Testis (tissue), 3 donors: ENCODE measurements around the gene OR10H4. TPM values are rescaled to one million over a fixed set of nuclear protein-coding genes. Genes with fewer than 3 reads are reported as not detected.

Experiments
- DNase-seq: peaks from one replicate; pipeline ENCODE4 v3.0.0-alpha.2; 2019
- H3K27ac ChIP-seq, 2 donors: fragments of 200-600 bp; sonication (generic); one replicate each; pipeline ENCODE4 v1.5.1; 2019
- H3K27me3 ChIP-seq: fragments of 200-600 bp; sonication (generic); one replicate; pipeline ENCODE4 v1.5.1; 2019
- H3K36me3 ChIP-seq: fragments of 200-600 bp; sonication (generic); one replicate; pipeline ENCODE4 v1.5.1; 2017; ENCODE audit warnings: low read depth; ENCODE audit errors: missing control alignments
- H3K4me1 ChIP-seq: fragments of 200-600 bp; sonication (generic); one replicate; pipeline ENCODE4 v1.5.1; 2019
- H3K4me3 ChIP-seq, 2 donors: fragments of 200-600 bp; sonication (generic); one replicate each; pipeline ENCODE4 v1.5.1; 2017 to 2019
- H3K9me3 ChIP-seq: fragments of 200-600 bp; sonication (generic); one replicate; pipeline ENCODE4 v1.5.1; 2017
- POLR2A ChIP-seq: fragments of 450-650 bp; IDR thresholded peaks from one replicate; pipeline ENCODE4 v1.6.1; 2017; ENCODE audit warnings: antibody characterized with exemption, mild to moderate bottlenecking, moderate library complexity
- WGBS, 2 donors: methylation state at CpG; one replicate each; pipeline ENCODE4 v1.1.5; 2018; 5-methylcytosine and 5-hydroxymethylcytosine counted together
- intact Hi-C: fragments of 100-400 bp; cut with DNase I; formaldehyde crosslinking; loops from one replicate; pipeline ENCODE4 v1.15.1; 2023; ENCODE audit warnings: low total_unique reads
- polyA plus RNA-seq: library from polyadenylated mRNA; stranded (reverse); fragments of 350-450 nt; fragmentation: Illumina TruSeq; extraction: RNeasy Lipid Tissue Mini Kit (QIAGEN cat#74804); gene quantifications from one replicate; pipeline ENCODE4 v1.2.3, GENCODE V29; 2014; ENCODE audit warnings: low read depth, low replicate concordance; ENCODE audit not compliant: insufficient read depth
- total RNA-seq, 2 donors: library from RNA; depleted of rRNA; stranded (reverse); fragments of >200 nt; gene quantifications; one replicate each; pipeline ENCODE4 v1.2.3, GENCODE V29; 2016
- TF ChIP-seq, protein P1 (sequence below), 3 experiments: fragments of 450-650 bp in 2 of 3; fragments of 200-600 bp in 1 of 3; sonication (generic) in 1 of 3; IDR thresholded peaks; one replicate each; pipeline ENCODE4 v1.5.1; 2016 to 2019; ENCODE audit warnings: antibody characterized with exemption in 3 of 3, mild to moderate bottlenecking in 2 of 3, moderate library complexity in 1 of 3

OR10H4 gene
- total and polyA plus RNA-seq, 3 donors from 2014 or later, result 0.31 TPM; not detected in 2

- 18 to 60% methylated on average over 4 to 9 of the region's 10 CpGs for WGBS, 2 donors
- no peak within 1 kb of the TSS for H3K27ac ChIP-seq
- no peaks in the 10 kb centered on the region for H3K27me3 ChIP-seq
- intact Hi-C loops, result no loop called here
- no peaks in the 10 kb centered on the region for H3K36me3 ChIP-seq
- TF ChIP-seq POLR2A, result no peak
- TF ChIP-seq, protein P1, sequence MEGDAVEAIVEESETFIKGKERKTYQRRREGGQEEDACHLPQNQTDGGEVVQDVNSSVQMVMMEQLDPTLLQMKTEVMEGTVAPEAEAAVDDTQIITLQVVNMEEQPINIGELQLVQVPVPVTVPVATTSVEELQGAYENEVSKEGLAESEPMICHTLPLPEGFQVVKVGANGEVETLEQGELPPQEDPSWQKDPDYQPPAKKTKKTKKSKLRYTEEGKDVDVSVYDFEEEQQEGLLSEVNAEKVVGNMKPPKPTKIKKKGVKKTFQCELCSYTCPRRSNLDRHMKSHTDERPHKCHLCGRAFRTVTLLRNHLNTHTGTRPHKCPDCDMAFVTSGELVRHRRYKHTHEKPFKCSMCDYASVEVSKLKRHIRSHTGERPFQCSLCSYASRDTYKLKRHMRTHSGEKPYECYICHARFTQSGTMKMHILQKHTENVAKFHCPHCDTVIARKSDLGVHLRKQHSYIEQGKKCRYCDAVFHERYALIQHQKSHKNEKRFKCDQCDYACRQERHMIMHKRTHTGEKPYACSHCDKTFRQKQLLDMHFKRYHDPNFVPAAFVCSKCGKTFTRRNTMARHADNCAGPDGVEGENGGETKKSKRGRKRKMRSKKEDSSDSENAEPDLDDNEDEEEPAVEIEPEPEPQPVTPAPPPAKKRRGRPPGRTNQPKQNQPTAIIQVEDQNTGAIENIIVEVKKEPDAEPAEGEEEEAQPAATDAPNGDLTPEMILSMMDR (IDR thresholded peaks at IDR 0.05), result no peak
- peak; percentile 83 for DNase-seq
- H3K4me1 ChIP-seq, result no peaks in the 10 kb centered on the region
- H3K9me3 ChIP-seq, result no peaks in the 10 kb centered on the region
- no peak within 1 kb of the TSS for H3K4me3 ChIP-seq
Measured at GRCh38 chr19:15934332-15935078, 14.3 kb upstream of the OR10H4 start, which contains the start of gene CYP4F11. Gene CYP4F11 (minus strand): TSS chr19:15934529. CDS start chr19:15934408, 121 bp downstream.

DNA sequence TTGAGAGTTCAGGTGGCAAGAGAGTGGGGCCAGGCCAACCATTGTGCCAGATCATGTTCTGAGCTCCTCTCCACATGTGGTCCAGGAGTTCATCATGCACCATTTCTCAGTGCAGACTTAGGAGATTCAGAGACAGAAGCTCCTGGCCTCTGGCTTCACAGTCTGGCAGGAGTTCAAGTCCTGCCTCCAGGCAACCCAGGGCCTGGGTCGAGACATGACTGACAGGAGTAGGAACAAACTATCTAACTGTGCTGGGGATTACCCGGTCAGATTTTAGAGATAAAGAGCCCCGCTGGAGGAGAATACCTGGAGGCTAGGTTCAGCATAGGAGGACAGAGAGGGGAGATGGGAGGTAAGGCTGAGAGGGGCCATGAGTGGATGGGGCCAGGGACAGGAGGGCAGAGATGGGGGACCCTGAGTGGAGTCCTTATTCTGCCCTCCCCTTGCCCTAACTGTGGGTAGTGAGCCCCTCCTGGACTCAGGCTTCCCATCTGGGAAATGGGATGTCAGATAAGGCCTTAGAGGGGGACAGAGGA lies 13.6 kb upstream of the OR10H4 start:
- no peaks in the 10 kb centered on the region for H3K36me3 ChIP-seq
- no peaks in the 10 kb centered on the region for H3K4me1 ChIP-seq
- H3K27ac ChIP-seq, result no peak overlapping the region
- intact Hi-C loops, result no loop called here
- 53 to 68% methylated on average over 3 of the region's 3 CpGs for WGBS, 2 donors
- no peak overlapping the region for H3K4me3 ChIP-seq
- H3K27me3 ChIP-seq, result no peaks in the 10 kb centered on the region
- no peak for DNase-seq
- no peaks in the 10 kb centered on the region for H3K9me3 ChIP-seq
- no peak for TF ChIP-seq POLR2A
- TF ChIP-seq, protein P1 (IDR thresholded peaks at IDR 0.05), result no peak

GRCh38 chr19:15936173-15936572 lies 12.6 kb upstream of the OR10H4 start:
- 72 to 80% methylated on average over 3 of the region's 3 CpGs for WGBS, 2 donors
- Histone ChIP-seq H3K9me3 (no peaks in the 10 kb centered on the region), H3K27ac (no peak overlapping the region), H3K36me3 (no peaks in the 10 kb centered on the region), H3K4me1 (no peaks in the 10 kb centered on the region), H3K4me3 (no peak overlapping the region), H3K27me3 (no peaks in the 10 kb centered on the region)
- intact Hi-C loops, result no loop called here
- TF ChIP-seq, protein P1 (IDR thresholded peaks at IDR 0.05), result no peak
- TF ChIP-seq POLR2A, result no peak
- DNase-seq, result no peak

- TF ChIP-seq, protein P1 (IDR thresholded peaks at IDR 0.05), result no peak
- no peak for TF ChIP-seq POLR2A
Measured at GRCh38 chr19:15936950-15937349, 11.9 kb upstream of the OR10H4 start.

More at GRCh38 chr19:15936950-15937349, 11.9 kb upstream of the OR10H4 start:
- intact Hi-C loops, result no loop called here
- WGBS, 2 donors, result 91% methylated on average over 2 of the region's 2 CpGs; no CpG with 5 or more reads in 1 of the 2 donors
- no peak for DNase-seq
- Histone ChIP-seq H3K27ac (no peak overlapping the region), H3K4me3 (no peak overlapping the region), H3K9me3 (no peaks in the 10 kb centered on the region), H3K27me3 (no peaks in the 10 kb centered on the region), H3K4me1 (no peaks in the 10 kb centered on the region), H3K36me3 (no peaks in the 10 kb centered on the region)
